ENCODE measurements around the gene TRIM44. TPM values are rescaled to one million over a fixed set of nuclear protein-coding genes. Genes with fewer than 3 reads are reported as not detected.

The TRIM44 gene
- total and polyA plus RNA-seq, 8 donors, result 6.3 to 55.4 (median 36.4) TPM

GRCh38 chr11:35680506-35680905 is 17.9 kb downstream of the TRIM44 start:
- intact Hi-C loops (cut with DNase I), result no loop called here
- no peaks in the 10 kb centered on the region for H3K27me3 ChIP-seq
- no peak for ATAC-seq
- peaks cover 9 to 27% (median 27%) of the 10 kb centered on the region in 3 donors for H3K4me1 ChIP-seq
- no peaks in the 10 kb centered on the region for H3K36me3 ChIP-seq
- no peak overlapping the region for H3K27ac ChIP-seq
- no peak for TF ChIP-seq CTCF (IDR thresholded peaks at IDR 0.05)
- no peak for FAIRE-seq
- DNase-seq, result no peak
- WGBS, 2 donors, result 97 to 98% methylated on average over 1 of the region's 1 CpG
- no peaks in the 10 kb centered on the region for H3K9me3 ChIP-seq
- no peak overlapping the region for H3K4me3 ChIP-seq

- ATAC-seq, result no peak
- no peak for FAIRE-seq
- WGBS, 2 donors, result 95 to 100% methylated on average over 1 of the region's 1 CpG
- H3K27me3 ChIP-seq, result no peaks in the 10 kb centered on the region
- H3K4me1 ChIP-seq, result peaks cover 8 to 27% (median 24%) of the 10 kb centered on the region in 3 donors
- no peak for TF ChIP-seq CTCF (IDR thresholded peaks at IDR 0.05)
- intact Hi-C loops (cut with DNase I), result no loop called here
- H3K9me3 ChIP-seq, result no peaks in the 10 kb centered on the region
- no peak for DNase-seq
- H3K4me3 ChIP-seq, result no peak overlapping the region
- H3K36me3 ChIP-seq, result no peaks in the 10 kb centered on the region
- H3K27ac ChIP-seq, result no peak overlapping the region
These were observed 18.7 kb downstream of the TRIM44 start for GRCh38 chr11:35681163-35681767.

DNA sequence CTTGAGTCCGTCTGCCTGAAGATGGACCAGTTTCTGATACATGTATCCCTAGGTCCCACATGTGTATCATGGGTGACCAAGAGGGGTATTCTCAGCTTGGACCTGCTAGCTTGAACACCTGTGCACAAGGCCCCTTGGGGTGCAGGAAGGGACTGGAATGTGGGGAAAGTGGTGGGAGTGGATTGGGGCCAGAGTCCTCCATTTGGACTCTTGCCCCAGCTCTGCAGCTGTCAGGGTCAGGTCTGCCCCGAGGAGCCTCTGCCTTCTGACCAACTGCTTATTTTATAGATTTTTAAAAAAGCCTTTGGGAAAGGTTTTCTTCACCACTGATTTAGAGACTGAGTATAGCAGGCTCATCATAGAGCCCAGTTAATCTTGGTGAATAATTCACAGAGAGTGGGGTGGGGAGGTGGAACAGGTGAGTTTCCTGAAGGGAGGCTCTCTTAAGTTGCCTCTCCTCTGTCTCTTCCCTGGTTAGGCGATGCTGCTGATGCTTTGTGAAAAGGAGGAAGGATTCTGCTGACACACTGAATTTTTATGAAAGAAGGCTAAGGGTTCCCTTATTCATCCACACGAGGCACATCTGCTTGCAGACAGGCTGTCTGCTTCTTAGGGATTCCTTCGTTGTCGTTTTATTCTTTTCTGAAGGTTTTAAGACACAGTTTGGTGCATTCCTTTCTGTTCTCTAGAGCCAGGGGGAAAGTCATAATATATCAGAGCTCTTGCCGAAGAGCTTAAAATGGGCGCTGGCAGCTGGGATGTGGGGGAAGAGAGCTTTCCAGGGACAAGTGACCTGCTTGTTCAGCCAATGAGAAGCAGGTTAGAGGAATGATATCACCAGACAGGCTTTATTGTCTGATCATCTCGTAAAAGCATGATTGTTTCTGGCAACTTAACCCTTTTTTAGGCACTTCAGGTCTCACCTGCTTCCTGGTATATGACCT is 19.9 kb downstream of the TRIM44 start:
- Histone ChIP-seq H3K27me3 (no peaks in the 10 kb centered on the region), H3K4me3 (no peak overlapping the region), H3K9me3 (no peaks in the 10 kb centered on the region), H3K27ac (peak overlapping the region in 1 of 4 donors; percentile 50), H3K36me3 (peaks cover 0 to 8% (median 0%) of the 10 kb centered on the region in 3 donors), H3K4me1 (peaks cover 0 to 24% (median 17%) of the 10 kb centered on the region in 3 donors)
- intact Hi-C loops (cut with DNase I), result no loop called here
- peak in 3 of 4 donors; percentile 67 to 70 (median 67) for ATAC-seq
- FAIRE-seq, result no peak
- no peak for TF ChIP-seq CTCF (IDR thresholded peaks at IDR 0.05)
- no peak for DNase-seq
- WGBS, 2 donors, result 36 to 44% methylated on average over 9 of the region's 9 CpGs

DNA sequence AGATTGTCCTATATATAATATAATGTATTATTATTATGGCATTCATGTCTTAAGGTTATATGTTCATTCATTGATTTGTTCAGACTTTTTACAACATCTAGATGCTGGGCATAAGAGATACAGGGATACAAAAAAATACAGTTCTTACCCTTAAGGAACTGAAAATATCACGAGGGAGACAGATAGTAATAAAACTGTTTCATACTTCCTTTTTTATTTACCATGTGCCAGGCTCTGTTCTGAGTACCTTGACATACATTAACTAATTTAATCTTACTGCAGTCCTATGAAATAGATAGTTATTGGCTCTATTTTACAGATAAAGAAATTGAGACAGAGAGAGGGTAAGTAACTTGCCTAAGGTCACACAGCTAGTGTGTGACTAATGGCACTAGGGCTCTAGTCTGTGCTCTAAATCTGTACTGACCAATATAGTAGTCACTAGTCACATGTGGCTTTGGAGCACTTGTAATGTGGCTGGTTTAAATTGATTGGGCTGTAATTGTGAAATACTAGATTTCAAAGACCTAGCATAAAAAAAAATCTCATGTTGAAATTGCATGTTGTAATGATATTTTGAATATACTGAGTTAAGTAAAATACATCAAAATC is 21.3 kb downstream of the TRIM44 start:
- Histone ChIP-seq H3K27ac (no peak overlapping the region), H3K4me3 (no peak overlapping the region), H3K36me3 (peaks cover 0 to 8% (median 0%) of the 10 kb centered on the region in 3 donors), H3K4me1 (peaks cover 0 to 24% (median 15%) of the 10 kb centered on the region in 3 donors), H3K27me3 (no peaks in the 10 kb centered on the region), H3K9me3 (no peaks in the 10 kb centered on the region)
- TF ChIP-seq CTCF (IDR thresholded peaks at IDR 0.05), result no peak
- FAIRE-seq, result no peak
- peak in 2 of 4 donors; percentile 28 to 53 for ATAC-seq
- intact Hi-C loops (cut with DNase I), result no loop called here
- WGBS, 2 donors, result 54 to 60% methylated on average over 1 of the region's 1 CpG
- no peak for DNase-seq
